ENCODE data around the gene APOL2.

The APOL2 gene

DNA sequence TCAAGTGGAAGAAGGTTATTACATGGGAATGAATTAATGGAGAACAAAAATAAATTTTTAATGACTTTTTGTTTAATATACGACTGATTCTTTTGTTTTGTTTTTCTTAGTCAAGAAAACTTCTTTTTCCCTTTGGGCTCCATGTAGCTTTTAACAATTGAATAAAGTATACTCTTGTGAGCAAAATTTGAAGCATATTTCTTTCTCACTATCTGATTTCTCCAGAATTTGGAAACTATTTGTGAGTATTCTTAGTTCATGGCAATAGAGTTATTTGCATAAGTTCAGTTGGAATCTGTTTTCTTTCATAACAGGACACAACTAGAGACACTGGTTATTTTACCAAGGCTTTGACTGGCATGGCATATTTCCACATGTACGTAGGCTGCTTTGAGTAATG, 9.8 kb upstream of the APOL2 start:
- TF ChIP-seq, protein P1, sequence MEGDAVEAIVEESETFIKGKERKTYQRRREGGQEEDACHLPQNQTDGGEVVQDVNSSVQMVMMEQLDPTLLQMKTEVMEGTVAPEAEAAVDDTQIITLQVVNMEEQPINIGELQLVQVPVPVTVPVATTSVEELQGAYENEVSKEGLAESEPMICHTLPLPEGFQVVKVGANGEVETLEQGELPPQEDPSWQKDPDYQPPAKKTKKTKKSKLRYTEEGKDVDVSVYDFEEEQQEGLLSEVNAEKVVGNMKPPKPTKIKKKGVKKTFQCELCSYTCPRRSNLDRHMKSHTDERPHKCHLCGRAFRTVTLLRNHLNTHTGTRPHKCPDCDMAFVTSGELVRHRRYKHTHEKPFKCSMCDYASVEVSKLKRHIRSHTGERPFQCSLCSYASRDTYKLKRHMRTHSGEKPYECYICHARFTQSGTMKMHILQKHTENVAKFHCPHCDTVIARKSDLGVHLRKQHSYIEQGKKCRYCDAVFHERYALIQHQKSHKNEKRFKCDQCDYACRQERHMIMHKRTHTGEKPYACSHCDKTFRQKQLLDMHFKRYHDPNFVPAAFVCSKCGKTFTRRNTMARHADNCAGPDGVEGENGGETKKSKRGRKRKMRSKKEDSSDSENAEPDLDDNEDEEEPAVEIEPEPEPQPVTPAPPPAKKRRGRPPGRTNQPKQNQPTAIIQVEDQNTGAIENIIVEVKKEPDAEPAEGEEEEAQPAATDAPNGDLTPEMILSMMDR (IDR thresholded peaks at IDR 0.05; ENCODE audit: low read depth, low read length), result no peak
- H3K4me3 ChIP-seq (ENCODE audit: low read depth, low read length), result no peak overlapping the region

- TF ChIP-seq, protein P1 (IDR thresholded peaks at IDR 0.05; ENCODE audit: low read depth, low read length), result no peak
- H3K4me3 ChIP-seq (ENCODE audit: low read depth, low read length), result no peak overlapping the region
Measured at GRCh38 chr22:36247955-36248354, 8.6 kb upstream of the APOL2 start.

- TF ChIP-seq, protein P1 (IDR thresholded peaks at IDR 0.05; ENCODE audit: low read depth, low read length), result no peak
- no peak overlapping the region for H3K4me3 ChIP-seq (ENCODE audit: low read depth, low read length)
Measured at GRCh38 chr22:36246718-36247117, 7.4 kb upstream of the APOL2 start.

DNA sequence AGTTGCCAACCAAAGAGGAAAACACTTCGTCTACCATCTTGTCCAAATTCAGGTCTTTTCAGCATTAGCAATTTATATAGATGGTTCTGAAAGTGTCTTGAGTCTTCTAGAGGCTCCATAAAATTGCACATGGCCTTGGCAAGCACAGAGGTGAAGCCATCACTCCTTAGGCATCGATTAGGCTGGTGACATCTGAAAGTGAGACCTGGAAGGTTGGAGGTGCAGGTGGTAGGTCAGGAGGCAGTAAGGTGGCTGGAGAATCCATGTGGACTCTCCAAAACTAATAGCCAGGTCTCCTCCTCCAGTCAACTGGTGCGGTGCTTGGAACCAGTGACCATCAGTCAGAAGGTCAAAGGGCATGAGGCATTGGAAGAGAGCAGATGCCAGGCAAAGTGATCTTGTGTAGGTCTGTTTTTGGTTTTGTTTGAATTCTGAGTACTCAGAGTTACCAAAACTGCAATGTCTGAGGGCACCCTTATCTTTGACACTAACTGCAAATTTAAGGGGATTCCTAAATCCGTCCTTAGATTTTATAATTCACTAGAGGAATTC, 6.6 kb upstream of the APOL2 start:
- no peak overlapping the region for H3K4me3 ChIP-seq (ENCODE audit: low read depth, low read length)
- TF ChIP-seq, protein P1 (IDR thresholded peaks at IDR 0.05; ENCODE audit: low read depth, low read length), result no peak

GRCh38 chr22:36244522-36245391, 5.4 kb upstream of the APOL2 start:
- H3K4me3 ChIP-seq (ENCODE audit: low read depth, low read length), result no peak overlapping the region
- TF ChIP-seq, protein P1 (IDR thresholded peaks at IDR 0.05; ENCODE audit: low read depth, low read length), result no peak

DNA sequence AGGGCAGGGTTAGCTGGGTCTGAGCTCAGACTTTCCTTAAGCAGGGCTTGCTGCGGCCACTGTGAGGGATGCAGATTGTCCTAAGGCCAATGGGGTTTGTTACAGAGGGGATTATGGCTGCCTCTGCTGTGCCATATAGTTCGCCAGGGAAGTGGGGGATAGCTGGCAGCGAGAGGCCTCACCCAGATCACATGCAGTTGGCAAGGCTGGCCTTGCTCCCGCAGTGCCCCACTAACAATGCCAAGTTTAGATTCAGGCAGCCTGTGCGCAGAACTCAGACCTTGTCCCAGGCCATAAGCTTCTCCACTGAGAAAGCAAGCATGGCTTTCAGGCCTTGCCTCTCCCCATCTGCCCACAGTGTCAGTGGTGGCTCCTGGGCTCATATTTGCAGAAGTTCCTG, 4.7 kb upstream of the APOL2 start:
- H3K4me3 ChIP-seq (ENCODE audit: low read depth, low read length), result no peak overlapping the region
- TF ChIP-seq, protein P1 (IDR thresholded peaks at IDR 0.05; ENCODE audit: low read depth, low read length), result no peak

- TF ChIP-seq, protein P1 (IDR thresholded peaks at IDR 0.05; ENCODE audit: low read depth, low read length), result no peak
- H3K4me3 ChIP-seq (ENCODE audit: low read depth, low read length), result peak overlapping the region; percentile 87
Measured at GRCh38 chr22:36239150-36239400, 252 bp downstream of the APOL2 start.

Measured in WI38 (cell line).